Coronary artery (tissue), 2 donors: ENCODE measurements around the gene ERVMER34-1.

Source experiments
- DNase-seq: peaks from one replicate; pipeline ENCODE4 v3.0.0-alpha.2; 2017; ENCODE audit warnings: low spot score
- H3K27ac ChIP-seq, 2 donors: fragments of 200-600 bp; sonication (generic); one replicate each; pipeline ENCODE4 v1.5.1; 2016 to 2019
- H3K4me3 ChIP-seq: fragments of 200-600 bp; sonication (generic); 2 replicates; pipeline ENCODE4 v1.5.1; 2016; ENCODE audit warnings: mild to moderate bottlenecking, moderate library complexity
- TF ChIP-seq, protein P1 (sequence below): fragments of 200-600 bp; sonication (generic); IDR thresholded peaks from one replicate; pipeline ENCODE4 v1.5.1; 2019; ENCODE audit warnings: antibody characterized with exemption

ERVMER34-1 gene

DNA sequence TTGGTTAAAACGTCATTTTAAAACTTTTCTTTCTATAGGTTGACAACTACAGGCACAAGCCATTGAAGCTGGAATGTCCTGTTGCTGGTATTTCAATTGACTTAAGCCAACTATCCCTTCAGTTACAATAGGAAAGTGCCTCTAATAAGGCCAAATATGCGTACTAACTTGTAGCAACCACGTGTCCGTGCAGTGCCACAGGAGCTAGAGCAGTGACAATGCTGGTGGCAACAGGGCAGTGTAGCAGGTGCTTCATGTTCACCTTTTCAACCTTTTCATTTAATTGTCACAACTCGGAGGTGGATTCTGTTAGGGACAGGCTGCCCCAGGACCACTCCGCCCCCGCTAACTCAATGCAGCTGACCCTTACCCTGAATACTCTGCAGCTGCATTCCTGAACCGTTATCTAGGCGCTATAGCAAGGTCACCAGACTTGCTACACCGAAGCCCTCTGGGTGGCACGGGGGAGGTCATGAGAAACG, 37.7 kb downstream of the ERVMER34-1 start:
- H3K27ac ChIP-seq = peak overlapping the region; percentile 23 to 97
- TF ChIP-seq, protein P1, sequence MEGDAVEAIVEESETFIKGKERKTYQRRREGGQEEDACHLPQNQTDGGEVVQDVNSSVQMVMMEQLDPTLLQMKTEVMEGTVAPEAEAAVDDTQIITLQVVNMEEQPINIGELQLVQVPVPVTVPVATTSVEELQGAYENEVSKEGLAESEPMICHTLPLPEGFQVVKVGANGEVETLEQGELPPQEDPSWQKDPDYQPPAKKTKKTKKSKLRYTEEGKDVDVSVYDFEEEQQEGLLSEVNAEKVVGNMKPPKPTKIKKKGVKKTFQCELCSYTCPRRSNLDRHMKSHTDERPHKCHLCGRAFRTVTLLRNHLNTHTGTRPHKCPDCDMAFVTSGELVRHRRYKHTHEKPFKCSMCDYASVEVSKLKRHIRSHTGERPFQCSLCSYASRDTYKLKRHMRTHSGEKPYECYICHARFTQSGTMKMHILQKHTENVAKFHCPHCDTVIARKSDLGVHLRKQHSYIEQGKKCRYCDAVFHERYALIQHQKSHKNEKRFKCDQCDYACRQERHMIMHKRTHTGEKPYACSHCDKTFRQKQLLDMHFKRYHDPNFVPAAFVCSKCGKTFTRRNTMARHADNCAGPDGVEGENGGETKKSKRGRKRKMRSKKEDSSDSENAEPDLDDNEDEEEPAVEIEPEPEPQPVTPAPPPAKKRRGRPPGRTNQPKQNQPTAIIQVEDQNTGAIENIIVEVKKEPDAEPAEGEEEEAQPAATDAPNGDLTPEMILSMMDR = no peak
- no peak for DNase-seq
- peak overlapping the region; percentile 93 for H3K4me3 ChIP-seq

DNA sequence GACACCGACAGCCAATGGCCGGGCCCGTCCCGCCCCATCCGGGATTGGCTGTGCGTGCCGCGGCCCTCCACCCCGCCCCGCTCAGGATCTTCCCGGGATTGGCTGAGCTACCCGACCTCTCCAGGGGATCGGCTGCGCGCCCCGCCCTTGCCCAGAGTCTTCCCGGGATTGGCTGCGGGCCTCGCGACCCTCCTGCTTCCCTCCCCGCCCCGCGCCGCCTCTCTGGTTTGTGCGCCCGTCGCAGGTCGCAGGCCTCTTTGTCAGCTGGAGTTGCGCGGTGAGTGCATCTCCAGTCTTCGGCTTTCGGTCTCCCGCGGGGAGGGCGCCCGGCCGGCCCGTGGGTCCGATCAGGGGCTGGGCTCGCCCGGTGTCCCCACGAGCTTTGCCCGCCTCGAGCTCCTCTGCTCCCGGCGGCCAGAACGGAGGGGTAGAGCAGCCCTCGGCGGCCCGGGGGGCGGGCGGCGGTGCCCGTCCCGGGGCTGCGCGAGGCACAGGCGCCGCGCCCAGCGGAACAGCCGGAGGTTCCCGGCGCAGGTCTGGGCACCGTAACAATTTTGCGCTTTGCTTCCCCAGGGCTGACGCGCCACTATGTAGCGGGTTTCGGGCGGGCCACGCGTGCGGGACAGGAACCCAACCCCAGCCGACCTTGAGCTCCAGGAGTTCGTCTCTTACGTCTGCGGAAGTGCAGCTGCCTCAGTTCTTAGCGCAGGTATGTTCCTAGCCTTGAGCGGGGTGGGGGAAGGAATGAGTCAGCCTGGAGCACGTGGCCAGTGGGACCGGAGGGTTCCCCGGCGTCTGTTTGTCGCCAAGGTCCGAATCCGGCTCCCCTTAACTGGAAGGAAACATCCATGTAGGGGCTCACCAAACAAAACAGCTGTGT, 38.7 kb downstream of the ERVMER34-1 start:
- Histone ChIP-seq H3K27ac (peak overlapping the region; percentile 94 to 97), H3K4me3 (peak overlapping the region; percentile 93)
- TF ChIP-seq, protein P1 = no peak
- peak; percentile 99 for DNase-seq

DNA sequence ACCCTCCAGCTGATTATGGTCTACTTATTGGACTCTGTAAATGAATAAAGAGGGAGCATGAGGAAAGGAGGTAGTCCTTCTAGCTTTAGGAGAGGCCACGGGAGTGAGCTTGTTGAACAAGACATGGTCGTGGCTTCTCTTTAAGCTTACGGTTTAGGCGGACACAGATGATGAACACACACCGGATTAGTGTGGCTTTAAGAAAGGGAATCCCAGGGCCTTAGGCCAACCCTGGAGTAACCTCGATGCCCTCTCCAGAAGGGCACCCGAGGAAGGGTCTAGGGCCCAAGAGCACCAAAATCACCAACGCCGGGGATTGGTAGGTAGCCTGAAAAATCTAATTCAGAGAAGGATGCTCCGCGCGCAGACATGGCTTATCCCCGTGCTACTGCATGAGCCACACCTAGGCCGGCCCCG, 39.4 kb downstream of the ERVMER34-1 start:
- TF ChIP-seq, protein P1 = no peak
- peak overlapping the region; percentile 35 to 94 for H3K27ac ChIP-seq
- H3K4me3 ChIP-seq = peak overlapping the region; percentile 93
- no peak for DNase-seq

DNA sequence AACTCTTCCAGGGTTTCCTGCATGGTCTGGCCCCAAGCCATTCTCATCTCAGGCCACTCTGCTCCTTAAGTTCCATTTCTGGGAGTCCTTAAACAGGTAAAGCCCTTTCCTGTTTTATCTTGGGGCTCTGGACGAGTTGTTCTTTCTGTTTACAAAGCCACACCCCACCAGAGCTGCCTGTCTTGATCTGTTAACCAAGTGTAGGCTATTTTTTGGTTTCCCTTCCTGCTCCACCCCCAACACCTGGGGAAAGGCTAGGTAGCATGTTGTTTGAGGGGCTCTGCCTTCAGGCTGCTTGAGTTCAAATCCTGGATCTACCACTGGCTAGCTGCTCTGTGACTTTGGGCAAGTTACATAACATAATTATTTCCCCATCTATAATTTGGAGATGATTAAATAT, 40.0 kb downstream of the ERVMER34-1 start:
- no peak for DNase-seq
- TF ChIP-seq, protein P1 = no peak
- Histone ChIP-seq H3K27ac (no peak overlapping the region), H3K4me3 (no peak overlapping the region)

DNA sequence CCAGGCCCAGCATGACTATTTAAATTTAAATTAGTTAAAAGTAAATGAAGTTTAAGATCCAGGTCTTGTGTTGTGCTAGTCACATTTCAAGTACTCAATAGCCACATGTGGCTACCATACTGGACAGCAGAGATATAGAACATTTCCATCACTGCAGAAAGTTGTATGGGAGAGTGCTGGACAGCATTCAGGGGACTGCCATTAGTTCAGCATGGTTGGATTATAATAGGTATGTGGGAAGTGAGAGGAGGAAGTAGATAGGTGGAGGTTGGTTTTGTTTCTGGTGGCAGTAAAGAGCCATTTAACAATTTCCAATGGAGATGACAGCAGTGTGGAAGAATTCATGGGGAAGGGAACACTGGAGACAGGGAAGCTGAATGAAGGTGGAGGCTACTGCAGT, 42.1 kb downstream of the ERVMER34-1 start:
- Histone ChIP-seq H3K4me3 (no peak overlapping the region), H3K27ac (no peak overlapping the region)
- TF ChIP-seq, protein P1 = no peak
- no peak for DNase-seq

DNA sequence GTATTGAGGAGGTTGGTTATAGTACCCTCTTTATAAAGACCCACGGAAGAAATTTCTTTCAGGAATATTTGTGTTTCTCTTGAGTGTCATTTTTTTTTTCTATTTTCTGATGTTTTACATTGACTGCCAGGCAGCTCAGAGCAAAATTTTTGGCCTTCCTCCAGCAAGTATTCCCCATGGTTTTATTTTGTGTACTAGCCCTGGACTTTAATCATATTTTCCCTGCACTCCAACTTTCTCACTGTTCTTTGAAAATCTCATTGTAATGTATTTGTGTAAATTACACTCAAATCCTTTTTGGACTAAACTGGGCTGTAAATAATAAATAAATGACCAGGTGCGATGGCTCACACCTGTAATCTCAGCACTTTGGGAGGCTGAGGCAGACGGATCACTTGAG, 46.6 kb downstream of the ERVMER34-1 start:
- Histone ChIP-seq H3K4me3 (no peak overlapping the region), H3K27ac (no peak overlapping the region)
- DNase-seq = no peak
- TF ChIP-seq, protein P1 = no peak

DNA sequence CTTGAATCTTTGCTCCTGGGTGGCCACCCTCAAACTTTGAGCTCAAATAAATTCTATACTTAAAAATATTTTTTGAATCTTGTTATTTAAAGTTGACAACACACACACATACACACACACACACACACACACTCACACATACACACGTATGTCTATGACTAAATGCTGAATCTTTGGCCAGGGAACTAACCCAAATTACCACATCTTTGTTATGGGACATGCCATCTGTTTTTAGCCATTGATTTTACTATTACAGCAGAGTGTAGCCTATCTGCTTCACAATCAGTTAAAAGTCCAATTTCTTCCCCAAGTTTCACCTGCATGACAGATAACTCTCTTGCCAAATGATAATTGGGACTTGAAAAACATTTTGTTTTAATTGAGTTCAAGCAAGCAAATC, 47.1 kb downstream of the ERVMER34-1 start:
- Histone ChIP-seq H3K27ac (no peak overlapping the region), H3K4me3 (no peak overlapping the region)
- TF ChIP-seq, protein P1 = no peak
- DNase-seq = no peak
